Measurements from ENCODE around the gene DTYMK.

The DTYMK gene

DNA sequence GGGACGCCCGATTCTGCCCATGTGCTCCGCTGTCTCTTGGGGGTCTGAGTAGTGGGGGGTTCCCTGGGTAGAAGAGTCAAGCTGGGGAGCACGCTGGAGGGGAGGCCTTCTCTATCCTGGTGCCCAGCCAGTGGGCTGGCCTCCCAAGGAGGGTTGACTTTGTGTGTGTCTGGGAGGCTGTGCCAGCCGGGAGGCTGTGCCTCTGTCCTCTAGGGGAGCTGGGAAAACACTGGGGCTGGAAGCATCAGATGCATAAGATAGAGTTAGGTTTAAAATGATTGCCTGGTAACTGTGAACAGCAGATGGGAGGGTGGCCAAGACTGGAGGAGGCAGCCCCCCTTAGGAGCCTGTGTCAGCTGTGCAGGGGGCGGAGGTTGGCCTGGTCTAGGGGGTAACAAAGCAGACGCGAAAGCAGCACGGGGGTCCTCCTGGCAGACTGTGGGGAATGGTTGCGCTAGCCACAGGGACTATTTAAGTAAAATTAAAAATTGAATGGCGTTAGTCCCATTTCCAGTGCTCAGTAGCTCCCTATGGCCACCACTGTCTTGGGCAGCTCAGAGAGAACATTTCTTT lies 16.5 kb upstream of the DTYMK start:
- peak overlapping the region; percentile 94 for H3K27ac ChIP-seq
- TF ChIP-seq CTCF (conservative IDR thresholded peaks at IDR 0.05) = no peak

GRCh38 chr2:241702155-241703031 lies 15.8 kb upstream of the DTYMK start:
- TF ChIP-seq CTCF (conservative IDR thresholded peaks at IDR 0.05) = peak; percentile 73
- peak overlapping the region; percentile 94 for H3K27ac ChIP-seq

DNA sequence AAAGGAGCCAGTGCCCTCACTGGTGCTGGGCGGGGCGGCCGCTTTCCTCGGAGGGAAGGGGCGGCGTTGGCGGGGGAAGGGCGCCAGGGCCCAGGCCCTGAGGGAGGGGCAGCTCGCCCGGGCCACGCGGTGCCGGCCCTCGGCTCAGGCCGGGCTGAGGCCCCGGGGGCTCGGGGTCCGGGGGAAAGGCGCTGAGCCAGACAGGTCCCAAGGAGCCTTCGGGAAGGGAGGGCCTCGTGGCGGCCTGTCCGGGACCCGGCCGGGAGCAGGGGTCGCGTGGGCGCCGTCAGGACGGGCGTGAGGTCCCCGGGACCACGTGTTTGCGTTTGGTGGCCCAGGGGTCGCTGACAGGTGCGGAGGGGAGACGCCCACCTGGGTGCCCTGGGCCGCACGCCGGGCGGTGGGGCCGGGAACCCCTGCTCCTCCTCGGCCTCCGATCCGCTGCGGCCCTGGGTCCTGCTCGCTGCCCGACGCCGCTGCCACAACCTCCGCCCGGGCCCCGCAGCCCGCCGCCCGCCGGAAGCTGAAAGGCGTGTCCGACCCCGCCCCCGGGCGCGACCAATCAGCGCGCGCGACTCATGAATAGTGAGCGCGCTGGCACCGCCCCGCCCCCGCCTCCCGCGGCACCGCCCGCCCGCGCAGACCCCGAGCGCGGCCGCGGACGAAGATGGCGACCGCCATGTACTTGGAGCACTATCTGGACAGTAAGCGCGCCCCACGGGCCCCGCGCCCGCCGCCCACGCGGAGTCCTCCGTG lies 15.0 kb upstream of the DTYMK start, which contains the start of gene ING5:
ING5 (plus strand) TSS at position 641 of the 756 bp plus-strand sequence; CDS start at position 668, 27 bp downstream.
- H3K27ac ChIP-seq = peak within 1 kb of the TSS; percentile 94

DNA sequence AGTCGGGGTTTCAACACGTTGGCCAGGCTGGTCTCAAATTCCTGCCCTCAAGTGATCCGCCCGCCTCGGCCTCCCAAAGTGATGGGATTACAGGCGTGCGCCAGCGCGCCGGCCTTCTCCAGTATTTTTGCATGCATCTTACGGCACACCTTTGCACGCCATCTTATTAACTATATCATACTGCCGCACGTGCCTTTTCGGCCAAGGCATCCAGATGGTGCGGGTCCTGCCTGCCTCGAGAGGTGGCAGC lies 14.5 kb upstream of the DTYMK start:
- H3K27ac ChIP-seq = peak overlapping the region; percentile 94

More for the DNA sequence above, 15.0 kb upstream of the DTYMK start, which contains the start of gene ING5:
- no peak for TF ChIP-seq CTCF (conservative IDR thresholded peaks at IDR 0.05)

GRCh38 chr2:241695651-241696050 lies 9.0 kb upstream of the DTYMK start:
- no peak for TF ChIP-seq CTCF (conservative IDR thresholded peaks at IDR 0.05)
- H3K27ac ChIP-seq = no peak overlapping the region

More for the DNA sequence above, 14.5 kb upstream of the DTYMK start:
- TF ChIP-seq CTCF (conservative IDR thresholded peaks at IDR 0.05) = peak; percentile 69

GRCh38 chr2:241692448-241692847 lies 5.8 kb upstream of the DTYMK start:
- no peak overlapping the region for H3K27ac ChIP-seq
- TF ChIP-seq CTCF (conservative IDR thresholded peaks at IDR 0.05) = no peak

- no peak overlapping the region for H3K27ac ChIP-seq
- TF ChIP-seq CTCF (conservative IDR thresholded peaks at IDR 0.05) = no peak
Observed at GRCh38 chr2:241690202-241690717, 3.6 kb upstream of the DTYMK start.

All from VCaP (cell line).